Endothelial cell of umbilical vein (primary cell): Measurements from ENCODE around the gene PSD4. TPM values are rescaled to one million over a fixed set of nuclear protein-coding genes. Genes with fewer than 3 reads are reported as not detected.

Source experiments
- BruUV-seq: library from RNA; stranded (reverse); fragments of 400-500 nt; replicated peaks from 2 replicates; lab custom pipeline; 2021; lab: Mats Ljungman, UMichigan
- CTCF ChIA-PET: fragments of 300-600, 350-600 bp; sonication (Branson Sonifier 250); formaldehyde crosslinking; loops from one replicate; lab custom pipeline; 2021; ENCODE audit warnings: antibody characterized with exemption, inconsistent platforms; lab: Charles Lee
- POLR2A ChIA-PET: fragments of 300-600, 350-600 bp; sonication (Branson Sonifier 250); formaldehyde crosslinking; loops from one replicate; lab custom pipeline; 2021; ENCODE audit warnings: antibody characterized with exemption, inconsistent platforms; lab: Charles Lee
- DNase-seq: peaks from one replicate; pipeline ENCODE4 v3.0.0-alpha.2; 2011; ENCODE audit warnings: low read depth, low spot score
- FAIRE-seq: peaks from 2 replicates; lab custom pipeline; 2011; peaks lifted over from hg19 to GRCh38; lab: Jason Lieb, UNC
- H2AFZ ChIP-seq: 2 replicates; pipeline ENCODE4 v1.6.0; 2012; ENCODE audit warnings: low read depth, low read length, control low read depth, inconsistent platforms
- H3K27ac ChIP-seq: 2 replicates; pipeline ENCODE4 v1.5.1; 2011; ENCODE audit warnings: low read depth, mild to moderate bottlenecking, control low read depth, low read length, moderate library complexity; ENCODE audit not compliant: insufficient read depth
- H3K27me3 ChIP-seq, 2 experiments: 2 replicates each; pipeline versions ENCODE4 v1.6.0 to v1.6.1; 2011; ENCODE audit warnings: low read length in 2 of 2, mixed read lengths in 1 of 2; ENCODE audit not compliant: control insufficient read depth in 2 of 2, insufficient read depth in 2 of 2
- H3K36me3 ChIP-seq, 2 experiments: 2 replicates in 1 of 2; 3 replicates in 1 of 2; pipeline ENCODE4 v1.5.1; 2011; ENCODE audit warnings: low read length in 2 of 2, mild to moderate bottlenecking in 1 of 2, moderate library complexity in 1 of 2; ENCODE audit not compliant: control insufficient read depth in 2 of 2, insufficient read depth in 2 of 2; ENCODE audit errors: extremely low read depth in 1 of 2
- H3K4me1 ChIP-seq: 3 replicates; pipeline ENCODE4 v1.5.1; 2011; ENCODE audit warnings: mild to moderate bottlenecking, low read length; ENCODE audit not compliant: control insufficient read depth, insufficient read depth; ENCODE audit errors: extremely low read depth
- H3K4me2 ChIP-seq: 2 replicates; pipeline ENCODE4 v1.6.1; 2011; ENCODE audit warnings: low read length, control low read depth, mixed read lengths; ENCODE audit not compliant: insufficient read depth
- H3K4me3 ChIP-seq, 3 experiments: fragments of 200-600 bp in 1 of 3; sonication (generic), shearing (Covaris generic) in 1 of 3; replicated peaks in 1 of 3; 2 replicates each; pipeline ENCODE4 v1.5.1; 2011 to 2016; ENCODE audit warnings: control low read depth in 3 of 3, low read length in 3 of 3, mild to moderate bottlenecking in 2 of 3, inconsistent platforms in 1 of 3, low read depth in 1 of 3, moderate library complexity in 1 of 3; ENCODE audit not compliant: insufficient read depth in 1 of 3
- H3K79me2 ChIP-seq: 2 replicates; pipeline ENCODE4 v1.6.0; 2012; ENCODE audit warnings: low read length, inconsistent platforms; ENCODE audit not compliant: control insufficient read depth, insufficient read depth
- H3K9ac ChIP-seq: replicated peaks from 2 replicates; pipeline ENCODE3; 2011; ENCODE audit warnings: low read length, control low read depth; ENCODE audit not compliant: insufficient read depth; ENCODE audit errors: extremely low read depth
- H3K9me1 ChIP-seq: replicated peaks from 3 replicates; pipeline ENCODE4 v1.6.0; 2011; ENCODE audit warnings: mild to moderate bottlenecking, low read length; ENCODE audit not compliant: control insufficient read depth, insufficient read depth; ENCODE audit errors: extremely low read depth
- H3K9me3 ChIP-seq: replicated peaks from 2 replicates; pipeline ENCODE4 v1.5.1; 2012; ENCODE audit warnings: low read length, inconsistent platforms; ENCODE audit not compliant: control insufficient read depth, insufficient read depth
- H4K20me1 ChIP-seq: replicated peaks from 2 replicates; pipeline ENCODE3; 2011; ENCODE audit warnings: mild to moderate bottlenecking, low read length; ENCODE audit not compliant: control insufficient read depth, insufficient read depth; ENCODE audit errors: extremely low read depth
- CTCF ChIP-seq, 2 donors: IDR thresholded peaks; 1 replicate in 1 of 2; 2 replicates in 1 of 2; pipeline ENCODE4 v1.5.1; 2011; ENCODE audit warnings: low read length in 2 of 2, mild to moderate bottlenecking in 2 of 2, moderate library complexity in 2 of 2, control low read depth in 1 of 2, inconsistent platforms in 1 of 2, low read depth in 1 of 2; ENCODE audit not compliant: insufficient read depth in 1 of 2; ENCODE audit errors: extremely low read depth in 1 of 2
- EZH2 ChIP-seq: IDR thresholded peaks from 2 replicates; pipeline ENCODE4 v1.6.1; 2012; ENCODE audit warnings: borderline replicate concordance, low read depth, mild to moderate bottlenecking, moderate library complexity, low read length, inconsistent platforms; ENCODE audit not compliant: severe bottlenecking
- FOS ChIP-seq: IDR thresholded peaks from 2 replicates; pipeline ENCODE4 v1.6.1; 2011; ENCODE audit warnings: mild to moderate bottlenecking, low read length, moderate library complexity, borderline replicate concordance; ENCODE audit not compliant: insufficient read depth
- GATA2 ChIP-seq: IDR thresholded peaks from 2 replicates; pipeline ENCODE4 v1.7.0; 2011; ENCODE audit warnings: low read depth, mild to moderate bottlenecking, moderate library complexity, mixed read lengths, low read length; ENCODE audit not compliant: insufficient read length, insufficient read depth
- JUN ChIP-seq: IDR thresholded peaks from 2 replicates; pipeline ENCODE4 v1.6.1; 2011; ENCODE audit warnings: borderline replicate concordance, low read depth; ENCODE audit not compliant: insufficient read length, insufficient read depth
- MAX ChIP-seq: IDR thresholded peaks from 2 replicates; pipeline ENCODE4 v1.6.1; 2011; ENCODE audit not compliant: insufficient read depth, insufficient read length
- MYC ChIP-seq: IDR thresholded peaks from one replicate; pipeline ENCODE4 v1.6.1; 2011; ENCODE audit warnings: mild to moderate bottlenecking, low read depth, low read length
- POLR2A ChIP-seq: IDR thresholded peaks from 2 replicates; pipeline ENCODE4 v1.6.1; 2012; ENCODE audit warnings: low read depth, mild to moderate bottlenecking, control low read depth, low read length
- POLR2AphosphoS5 ChIP-seq: IDR thresholded peaks from 2 replicates; pipeline ENCODE4 v1.6.1; 2012; ENCODE audit warnings: low read depth, mild to moderate bottlenecking, control low read depth, low read length, moderate library complexity; ENCODE audit not compliant: insufficient read depth
- dilution Hi-C: fragments of 300-500 bp; cut with MboI; formaldehyde crosslinking; loops from one replicate; pipeline ENCODE4 v1.15.0; 2019; ENCODE audit warnings: low sequenced_read_pairs; ENCODE audit not compliant: extremely low pct_ligation_motif_present
- intact Hi-C: fragments of 100-400 bp; cut with micrococcal nuclease; formaldehyde crosslinking; loops from one replicate; pipeline ENCODE4 v1.10.0; 2022
- polyA plus RNA-seq, 4 experiments: library from polyadenylated mRNA; depleted of rRNA in 3 of 4; stranded (reverse) in 3 of 4; unstranded in 1 of 4; fragments of >200 nt; gene quantifications; 2 replicates each; pipeline versions ENCODE4 v1.2.1 to v1.2.3, GENCODE V29; 2011 to 2012; ENCODE audit warnings: missing spikeins in 1 of 4
- total RNA-seq: library from RNA; stranded (reverse); gene quantifications from 2 replicates; pipeline ENCODE4 v1.2.3, GENCODE V29; 2021

The PSD4 gene
- total and polyA plus RNA-seq, 2 donors (not counting 3 experiments of a cell fraction or from before 2014, with no cell fraction given), result 0.01 to 0.24 TPM

- H3K4me2 ChIP-seq, result no peak overlapping the region
- no peaks in the 10 kb centered on the region for H4K20me1 ChIP-seq
- H3K9me3 ChIP-seq, result no peaks in the 10 kb centered on the region
- peak; percentile 73 for FAIRE-seq
- dilution Hi-C loops (no loop called here), intact Hi-C loops (loop anchor here (1.0 to 2.0 kb wide), 2 partner anchors 13 to 23 kb away; no protein-coding TSS in a partner anchor)
- H3K79me2 ChIP-seq, result no peaks in the 10 kb centered on the region
- CTCF ChIA-PET, result interaction anchor here (0.8 to 8.0 kb wide), 8 partner anchors 15 to 173 kb away, joined by 3 to 122 read pairs (median 4); no protein-coding TSS in a partner anchor
- no peaks in the 10 kb centered on the region for H3K9me1 ChIP-seq
- no peak overlapping the region for H3K4me3 ChIP-seq
- peaks cover 0 to 2% of the 10 kb centered on the region in 2 experiments for H3K27me3 ChIP-seq
- H3K36me3 ChIP-seq, result no peaks in the 10 kb centered on the region
- peaks cover 16% of the 10 kb centered on the region for H3K4me1 ChIP-seq
- BruUV-seq, result no TSS peak
- no peak overlapping the region for H3K27ac ChIP-seq
- TF ChIP-seq FOS (no peak), EZH2 (no peak), MAX (no peak), POLR2AphosphoS5 (no peak), POLR2A (no peak), GATA2 (no peak), CTCF (IDR thresholded peaks at IDR 0.05; ENCODE audit: extremely low read depth in 1 of 2, insufficient read depth in 1 of 2, low read depth in 1 of 2, low read length in 2 of 2) (no peak), MYC (no peak), JUN (no peak)
- POLR2A ChIA-PET, result interaction anchor here (0.6 kb wide), 1 partner anchor 16 kb away, joined by 5 read pairs; no protein-coding TSS in a partner anchor
- peak overlapping the region; percentile 33 for H2AFZ ChIP-seq
- peak; percentile 32 for DNase-seq
- no peak overlapping the region for H3K9ac ChIP-seq
Measured at GRCh38 chr2:113217455-113218282, 43.9 kb downstream of the PSD4 start.
